Activated CD4-positive, alpha-beta T cell treated with anti-CD3 and anti-CD28 coated beads, Interleukin-2, amount 50 U/mL, for 24 hours (primary cell): ENCODE data around the gene ZNF527.
"Not testable (repeated sequence)": the region's sequence is repeated elsewhere in the genome, so short reads cannot be mapped to it uniquely, and the experiment has no call there.

Experiments
- DNase-seq, 2 donors: peaks; one replicate each; pipeline ENCODE4 v3.0.0-alpha.2; 2020; ENCODE audit warnings: low read depth in 1 of 2, low spot score in 1 of 2

Gene ZNF527

DNA sequence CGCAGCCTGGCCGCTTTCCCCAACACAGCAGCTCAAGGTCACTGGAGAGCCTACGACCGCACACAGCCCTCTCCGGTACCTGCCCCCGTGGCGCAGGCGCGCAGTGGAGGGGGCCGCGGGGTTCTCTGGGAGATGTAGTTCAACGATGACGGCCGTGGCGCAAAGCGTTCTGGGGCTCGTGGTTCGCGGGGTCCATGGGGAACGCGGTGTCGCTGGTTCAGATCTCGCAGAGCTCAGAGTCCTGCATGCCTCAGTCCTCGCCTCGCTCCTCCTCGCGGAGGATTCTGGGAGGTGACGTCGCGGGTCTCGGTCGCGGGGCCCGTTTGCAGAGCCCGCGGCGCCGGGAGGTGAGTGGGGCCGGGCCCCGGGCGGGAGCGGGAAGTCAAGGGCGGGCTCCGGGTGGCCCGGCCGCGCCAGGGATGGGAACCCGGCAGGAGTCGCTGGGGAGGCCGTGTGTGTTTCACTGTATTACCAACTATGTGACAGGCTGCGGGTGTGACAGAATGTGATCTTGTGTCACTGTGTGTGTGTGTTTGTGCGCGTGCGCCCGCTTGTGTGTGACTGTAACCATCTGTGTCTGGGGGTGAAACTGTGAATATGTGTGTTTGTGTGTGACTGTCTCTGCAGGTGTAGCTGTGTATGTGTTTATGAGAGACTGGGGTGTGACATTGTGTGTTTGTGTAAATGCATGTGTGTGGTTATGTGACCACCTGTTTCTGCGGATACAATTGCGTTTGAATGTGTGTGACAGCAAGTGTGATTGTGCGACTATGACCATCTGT, at the start of gene ZNF527:
Gene ZNF527 (plus strand): TSS at position 220 of the 782 bp plus-strand sequence. CDS start 3,100 bp downstream, outside the sequence.
- DNase-seq: peak; percentile 89 to 97

DNA sequence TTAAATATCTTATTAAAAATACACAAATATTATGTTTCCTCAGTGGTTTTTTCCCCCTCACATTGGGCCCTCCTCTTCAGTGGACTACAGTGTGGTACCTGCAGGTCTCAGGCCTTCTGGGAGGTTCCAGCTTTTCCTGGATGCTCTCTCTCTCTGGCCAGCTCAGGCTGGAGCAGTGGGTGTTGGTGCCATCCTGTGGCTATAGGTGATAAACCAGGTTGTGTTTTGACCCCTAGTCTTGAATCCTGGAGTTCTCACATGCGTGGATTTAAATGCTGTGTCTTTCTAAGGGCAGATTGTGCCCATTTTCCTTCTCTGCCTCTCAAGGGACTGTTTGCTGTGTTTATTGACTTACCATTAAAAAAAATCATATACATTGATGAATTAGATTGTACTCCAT, 41.2 kb upstream of the ZNF527 start:
- no peak for DNase-seq

DNA sequence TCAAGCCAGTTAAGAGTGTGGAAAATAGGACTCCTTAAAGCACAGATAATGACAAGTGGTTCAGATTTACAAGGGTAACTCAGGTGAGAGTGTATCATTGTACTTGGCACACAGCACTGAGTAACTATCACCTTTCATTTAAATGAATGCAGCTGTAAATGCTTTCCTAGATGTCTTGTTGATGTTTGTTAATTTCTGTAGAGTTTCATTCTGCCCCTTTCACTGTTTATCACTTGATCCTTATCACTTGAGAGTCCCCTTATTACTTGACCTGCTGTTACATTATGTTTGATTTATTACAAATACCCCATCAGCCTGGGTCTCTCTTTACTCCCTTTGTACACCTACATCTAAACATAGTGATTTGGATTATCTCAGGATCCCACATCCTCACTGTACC, 38.1 kb upstream of the ZNF527 start:
- DNase-seq: no peak

DNA sequence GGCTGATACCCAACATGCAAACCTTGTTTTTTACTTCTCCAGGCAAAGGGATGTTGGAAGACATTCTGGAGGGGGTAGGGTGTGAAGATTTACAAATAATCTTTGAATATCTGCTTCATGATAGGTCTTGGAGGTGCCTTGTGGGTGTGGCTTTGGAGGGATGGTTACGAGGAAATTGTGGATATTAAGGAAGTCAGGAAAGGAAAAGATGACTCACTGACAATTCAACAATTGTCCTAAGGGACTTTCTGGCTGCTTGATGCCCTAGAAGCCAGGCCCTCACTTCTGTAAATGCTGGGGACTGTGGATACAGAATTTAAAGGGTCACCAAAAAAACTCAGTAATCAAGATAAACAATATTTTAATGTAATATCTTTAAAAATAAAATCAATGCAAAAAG, 37.4 kb upstream of the ZNF527 start:
- no peak for DNase-seq

DNA sequence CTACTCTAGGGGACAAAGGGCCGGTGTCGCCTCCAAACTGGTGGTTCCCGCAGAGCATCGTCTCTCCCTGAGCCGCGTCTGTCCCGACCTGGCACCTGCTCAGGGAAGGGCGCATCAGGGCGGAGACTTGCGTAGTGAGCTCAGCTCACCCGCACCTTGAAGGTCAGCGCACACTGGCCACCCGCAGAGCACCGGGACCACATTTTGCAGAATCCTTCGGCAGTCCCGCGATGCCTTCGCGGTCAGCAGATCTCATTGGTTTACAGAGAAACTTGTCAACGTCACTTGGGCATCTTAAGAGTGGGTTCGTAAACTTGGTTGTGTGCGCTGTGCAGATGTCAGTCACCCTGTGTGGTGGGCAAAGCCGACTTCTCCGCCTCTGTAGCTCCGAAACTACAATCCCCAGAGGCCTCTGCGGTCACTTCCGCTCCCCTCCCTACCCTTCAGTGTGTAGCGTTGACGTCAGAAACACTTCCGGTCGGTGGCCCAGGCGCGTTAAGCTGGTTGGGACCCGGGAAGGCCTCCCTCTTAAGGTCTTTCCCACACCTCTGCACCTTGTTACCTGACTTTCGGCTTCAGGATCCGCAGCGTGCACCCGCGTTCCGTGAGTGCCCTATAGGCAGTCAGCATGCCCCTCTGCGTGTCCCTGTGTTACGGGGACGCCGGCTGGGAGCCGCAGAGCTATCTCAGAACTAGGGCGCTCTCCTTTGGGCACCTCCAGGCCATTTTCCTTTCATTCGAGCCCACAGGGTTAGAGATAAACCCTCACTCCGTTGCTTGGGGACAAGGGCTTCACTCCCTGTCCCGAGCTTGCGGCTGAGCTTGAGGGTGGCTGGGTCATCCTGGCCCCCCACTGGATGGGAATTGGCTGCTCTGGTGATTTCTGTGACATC, 36.5 kb upstream of the ZNF527 start:
- peak; percentile 59 to 84 for DNase-seq

DNA sequence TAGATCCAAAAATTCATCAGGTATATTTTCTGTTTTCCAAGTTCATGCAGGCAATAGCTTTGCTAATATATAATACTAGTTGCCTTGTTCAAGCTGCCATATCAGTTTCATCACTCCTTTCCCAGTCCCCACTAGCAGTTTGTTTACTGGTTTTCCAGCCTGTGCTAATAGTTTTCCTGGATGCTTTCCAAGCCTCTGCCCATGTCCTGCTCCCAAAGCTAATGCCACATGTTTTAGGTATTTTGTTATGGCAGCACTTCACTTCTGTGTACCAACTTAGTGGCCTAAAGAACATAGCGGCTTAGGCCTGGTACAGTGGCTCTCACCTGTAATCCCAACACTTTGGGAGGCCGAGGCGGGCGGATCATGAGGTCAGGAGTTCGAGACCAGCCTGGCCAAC, 28.1 kb upstream of the ZNF527 start:
- no peak for DNase-seq

DNA sequence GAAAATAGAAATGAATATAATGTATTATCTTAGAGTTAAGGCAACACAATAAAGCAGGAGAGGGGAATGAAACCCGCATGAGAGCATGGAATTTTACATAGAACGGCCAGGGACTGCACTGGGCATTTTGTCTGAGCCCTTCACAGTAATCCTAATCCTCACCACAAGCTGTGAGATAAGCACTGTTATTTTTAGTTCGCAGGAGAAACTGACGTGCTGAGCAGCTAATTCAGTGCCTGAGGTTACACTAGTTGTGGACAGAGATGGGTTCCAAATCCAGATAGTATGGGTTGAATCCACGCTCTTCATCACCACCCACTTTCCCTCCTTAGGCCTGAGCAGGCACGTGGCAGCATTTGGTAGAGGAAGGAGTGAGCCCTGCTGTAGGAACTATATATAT, 24.8 kb upstream of the ZNF527 start:
- no peak for DNase-seq

DNA sequence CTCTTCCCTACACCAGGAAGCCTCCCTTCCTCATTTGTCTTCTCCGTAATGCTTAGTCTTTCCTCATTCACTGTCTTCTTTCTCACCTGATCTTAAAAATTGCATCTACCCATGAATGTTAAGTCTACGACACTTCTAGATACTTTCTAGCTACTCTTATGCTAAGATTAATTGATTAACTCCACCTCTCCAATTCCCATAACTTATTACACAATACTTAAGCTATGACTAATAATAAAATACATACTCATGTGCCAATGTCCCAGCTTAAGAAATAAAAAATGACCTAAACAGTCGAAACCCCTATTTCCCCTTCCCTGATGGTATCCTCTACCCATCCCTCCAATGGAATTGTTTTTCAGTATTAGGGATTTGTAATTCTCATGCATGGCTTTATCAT, 22.8 kb upstream of the ZNF527 start:
- no peak for DNase-seq

DNA sequence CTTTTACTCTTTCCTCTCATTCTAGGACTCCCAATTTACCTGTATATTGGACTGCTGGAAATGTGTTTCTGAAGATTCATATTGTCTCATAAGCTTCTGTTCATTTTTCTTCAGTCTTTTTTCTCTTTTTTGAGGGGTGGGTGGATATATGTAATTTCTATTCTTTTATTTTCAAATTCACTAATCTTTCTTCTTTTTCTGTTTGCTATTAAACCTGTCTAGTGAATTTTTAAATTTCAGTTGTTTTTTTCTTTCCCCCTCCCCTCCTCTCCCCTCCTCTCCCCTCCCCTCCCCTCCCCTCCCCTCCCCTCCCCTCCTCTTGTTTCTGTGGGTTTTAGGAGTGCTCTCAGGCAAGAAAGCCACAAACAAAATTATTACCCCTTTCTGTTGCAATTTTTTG, 16.9 kb upstream of the ZNF527 start:
- no peak for DNase-seq

DNA sequence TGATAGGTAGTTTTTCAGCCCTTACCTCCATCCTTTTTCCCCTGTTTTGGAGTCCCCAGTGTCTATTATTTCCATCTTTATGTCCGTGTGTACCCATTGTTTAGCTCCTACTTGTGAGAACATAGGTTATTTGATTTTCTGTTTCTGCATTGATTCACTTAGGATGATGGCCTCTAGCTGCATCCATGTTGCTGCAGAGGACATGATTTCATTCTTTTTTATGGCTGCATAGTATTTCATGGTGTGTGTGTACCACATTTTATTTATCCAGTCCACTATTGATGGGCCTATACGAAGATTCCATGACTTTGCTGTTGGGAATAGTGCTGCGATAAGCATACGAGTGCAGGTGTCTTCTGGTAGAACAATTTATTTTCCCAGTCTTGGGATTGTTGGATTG, 15.0 kb upstream of the ZNF527 start:
- DNase-seq: no peak

DNA sequence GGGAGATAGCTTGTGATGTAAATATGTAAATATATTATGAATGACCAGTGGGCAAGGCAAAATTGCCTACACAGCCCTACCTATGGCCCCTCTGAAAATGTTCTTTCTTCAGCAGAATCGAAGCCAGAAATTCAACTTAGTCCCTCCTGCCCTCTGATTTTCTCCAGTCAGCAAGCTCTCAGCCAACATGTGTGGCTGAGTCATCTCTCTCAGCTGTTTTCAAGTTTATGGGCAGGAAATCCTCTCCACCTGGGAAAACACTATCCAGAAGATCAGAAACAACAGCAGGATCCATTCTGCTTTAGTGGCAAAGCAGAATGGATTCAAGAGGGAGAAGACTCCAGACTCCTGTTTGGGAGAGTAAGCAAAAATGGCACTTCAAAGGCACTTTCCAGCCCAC, 8.9 kb upstream of the ZNF527 start:
- DNase-seq: no peak

DNA sequence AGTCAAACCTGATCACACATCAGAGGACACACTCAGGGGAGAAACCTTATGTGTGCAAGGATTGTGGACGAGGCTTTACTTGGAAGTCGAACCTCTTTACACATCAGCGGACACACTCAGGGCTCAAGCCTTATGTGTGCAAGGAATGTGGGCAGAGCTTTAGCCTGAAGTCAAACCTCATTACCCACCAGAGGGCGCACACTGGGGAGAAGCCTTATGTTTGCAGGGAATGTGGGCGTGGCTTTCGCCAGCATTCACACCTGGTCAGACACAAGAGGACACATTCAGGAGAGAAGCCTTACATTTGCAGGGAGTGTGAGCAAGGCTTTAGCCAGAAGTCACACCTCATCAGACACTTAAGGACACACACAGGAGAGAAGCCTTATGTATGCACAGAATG, 8.2 kb upstream of the ZNF527 start:
- DNase-seq: no peak

DNA sequence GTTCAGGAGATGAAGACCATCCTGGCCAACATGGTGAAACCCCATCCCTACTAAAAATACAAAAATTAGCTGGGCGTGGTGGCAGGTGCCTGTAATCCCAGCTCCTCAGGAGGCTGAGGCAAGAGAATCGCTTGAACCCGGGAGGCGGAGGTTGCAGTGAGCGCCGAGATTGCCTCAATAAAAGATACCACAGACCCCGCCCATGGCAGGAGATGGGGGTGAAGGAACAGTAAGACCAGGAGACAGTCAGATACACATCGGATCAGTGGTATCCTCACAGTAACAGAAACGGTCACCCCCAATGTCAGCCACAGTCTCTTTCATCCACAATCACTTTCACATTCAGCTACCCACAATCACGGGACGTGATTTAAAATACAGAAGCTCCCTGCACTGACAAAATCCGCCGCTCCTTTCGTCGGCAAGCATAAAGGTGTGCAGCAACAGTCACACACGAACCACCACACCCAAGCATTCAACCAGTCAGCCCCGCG, 466 bp upstream of the ZNF527 start:
- not testable (repeated sequence) for DNase-seq

DNA sequence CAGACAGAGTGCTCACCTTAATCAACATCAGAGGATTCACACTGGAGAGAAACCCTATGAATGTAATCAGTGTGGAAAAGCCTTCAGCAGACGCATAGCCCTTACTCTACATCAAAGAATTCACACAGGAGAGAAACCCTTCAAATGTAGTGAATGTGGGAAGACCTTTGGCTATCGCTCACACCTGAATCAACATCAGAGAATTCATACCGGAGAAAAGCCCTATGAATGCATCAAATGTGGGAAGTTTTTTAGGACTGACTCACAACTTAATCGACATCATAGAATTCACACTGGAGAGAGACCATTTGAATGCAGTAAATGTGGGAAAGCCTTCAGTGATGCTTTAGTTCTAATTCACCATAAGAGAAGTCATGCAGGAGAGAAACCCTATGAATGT, 18.3 kb downstream of the ZNF527 start:
- no peak for DNase-seq

DNA sequence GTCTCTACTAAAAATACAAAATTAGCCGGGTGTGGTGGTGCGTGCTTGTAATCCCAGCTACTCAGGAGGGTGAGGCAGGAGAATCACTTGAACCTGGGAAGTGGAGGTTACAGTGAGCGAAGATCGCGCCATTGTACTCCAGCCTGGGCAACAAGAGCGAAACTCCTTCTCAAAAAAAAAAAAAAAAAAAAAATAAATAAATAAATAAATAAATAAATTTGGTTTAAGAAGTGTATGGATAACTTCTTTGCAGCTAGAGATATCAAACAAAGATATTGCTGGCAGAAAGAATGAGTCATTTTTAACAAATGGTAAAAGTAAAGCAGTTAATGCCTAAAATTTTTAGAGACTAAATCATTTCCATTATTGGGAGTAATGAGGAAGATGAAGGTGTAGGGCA, 20.5 kb downstream of the ZNF527 start:
- not testable (repeated sequence) for DNase-seq

DNA sequence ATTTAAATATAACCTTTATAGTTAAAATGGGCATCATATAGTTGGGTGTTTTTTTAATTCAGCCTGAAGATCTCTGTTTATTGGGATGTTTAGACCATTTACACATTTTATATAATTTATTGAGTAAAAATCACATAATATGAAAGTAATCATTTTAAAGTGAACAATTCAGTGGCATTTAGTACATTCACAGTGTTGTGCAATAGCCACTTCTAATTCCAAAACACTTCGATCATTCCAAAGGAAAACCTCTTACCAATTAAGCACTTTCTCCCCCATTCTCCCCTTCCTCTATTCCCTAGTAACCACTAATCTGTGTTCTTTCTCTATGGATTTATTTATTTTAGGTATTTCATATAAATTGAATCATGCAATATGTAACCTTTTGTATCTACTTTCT, 30.2 kb downstream of the ZNF527 start:
- no peak for DNase-seq

DNA sequence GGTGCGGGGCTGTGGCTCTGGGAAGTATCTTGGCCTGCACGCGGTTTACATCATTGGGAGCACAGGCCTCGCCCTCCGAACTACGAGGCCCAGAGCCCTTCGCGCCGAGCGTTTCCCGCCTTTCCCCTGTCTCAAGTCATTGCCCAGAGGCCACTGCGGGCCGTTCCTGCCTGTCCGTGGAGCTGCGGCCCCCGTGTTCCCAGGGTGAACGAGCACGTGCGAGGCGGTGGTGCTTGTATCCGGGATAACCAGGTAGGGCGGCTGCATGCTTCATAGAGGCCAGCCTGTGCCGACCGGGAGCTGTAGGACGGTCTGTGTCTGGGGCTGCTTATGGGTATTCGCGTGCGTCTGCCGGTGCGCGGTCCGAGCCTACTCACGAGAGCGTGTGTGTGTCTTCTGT, 32.5 kb downstream of the ZNF527 start:
- DNase-seq: no peak

DNA sequence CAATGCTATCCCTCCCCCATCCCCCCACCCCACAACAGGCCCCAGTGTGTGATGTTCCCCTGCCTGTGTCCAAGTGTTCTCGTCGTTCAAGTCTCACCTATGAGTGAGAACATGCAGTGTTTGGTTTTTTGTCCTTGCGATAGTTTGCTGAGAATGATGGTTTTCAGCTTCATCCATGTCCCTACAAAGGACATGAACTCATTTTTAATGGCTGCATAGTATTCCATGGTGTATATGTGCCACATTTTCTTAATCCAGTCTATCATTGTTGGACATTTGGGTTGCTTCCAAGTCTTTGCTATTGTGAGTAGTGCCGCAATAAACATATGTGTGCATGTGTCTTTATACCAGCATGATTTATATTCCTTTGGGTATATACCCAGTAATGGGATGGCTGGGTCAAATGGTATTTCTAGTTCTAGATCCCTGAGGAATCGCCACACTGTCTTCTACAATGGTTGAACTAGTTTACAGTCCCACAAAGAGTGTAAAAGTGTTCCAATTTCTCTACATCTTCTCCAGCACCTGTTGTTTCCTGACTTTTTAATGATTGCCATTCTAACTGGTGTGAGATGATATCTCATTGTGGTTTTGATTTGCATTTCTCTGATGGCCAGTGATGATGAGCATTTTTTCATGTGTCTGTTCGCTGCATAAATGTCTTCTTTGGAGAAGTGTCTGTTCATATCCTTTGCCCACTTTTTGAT, 35.4 kb downstream of the ZNF527 start:
- not testable (repeated sequence) for DNase-seq

DNA sequence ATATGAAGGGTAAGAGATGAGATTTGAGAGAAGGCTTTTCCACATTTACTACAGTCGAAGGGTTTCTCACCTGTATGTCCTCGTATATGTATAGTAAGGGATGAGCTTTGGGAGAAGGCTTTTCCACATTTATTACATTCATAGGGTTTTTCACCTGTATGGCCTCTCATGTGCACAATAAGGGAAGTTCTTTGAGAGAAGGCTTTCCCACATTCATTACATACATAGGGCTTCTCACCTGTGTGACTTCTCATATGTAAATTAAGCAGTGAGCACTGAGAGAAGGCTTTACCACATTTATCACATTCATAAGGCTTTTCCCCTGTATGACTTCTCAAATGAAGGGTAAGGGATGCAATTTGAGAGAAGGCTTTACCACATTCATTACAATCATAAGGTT, 41.8 kb downstream of the ZNF527 start:
- no peak for DNase-seq

DNA sequence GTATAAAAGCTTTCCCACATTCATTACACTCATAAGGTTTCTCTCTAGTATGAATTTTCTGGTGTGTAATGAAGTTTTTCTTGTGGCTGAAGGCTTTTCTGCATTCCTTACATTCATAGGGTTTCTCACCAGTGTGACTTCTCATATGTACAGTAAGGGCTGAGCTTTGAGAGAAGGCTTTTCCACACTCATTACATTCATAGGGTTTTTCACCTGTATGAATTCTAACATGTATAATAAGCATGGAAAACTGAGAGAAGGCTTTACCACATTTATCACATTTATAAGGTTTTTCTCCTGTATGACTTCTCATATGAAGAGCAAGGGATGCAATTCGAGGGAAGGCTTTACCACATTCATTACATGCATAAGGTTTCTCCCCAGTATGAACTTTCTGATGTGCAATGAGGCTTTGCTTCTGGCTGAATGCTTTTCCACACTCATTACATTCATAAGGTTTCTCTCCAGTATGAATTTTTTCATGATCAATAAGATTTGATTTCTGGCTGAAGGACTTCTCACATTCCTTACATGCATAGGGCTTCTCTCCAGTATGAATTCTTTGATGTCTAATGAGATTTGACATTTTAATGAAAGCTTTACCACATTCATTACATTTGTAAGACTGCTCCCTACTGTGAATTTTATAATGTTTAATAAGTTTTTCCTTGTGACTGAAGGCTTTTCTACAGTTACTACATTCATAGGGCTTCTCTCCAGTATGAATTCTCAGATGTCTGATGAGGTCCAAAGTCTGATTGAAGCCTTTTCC, 42.6 kb downstream of the ZNF527 start:
- no peak for DNase-seq
